Karpas-422 (cell line): ENCODE data around the gene ZBTB7B. TPM values are rescaled to one million over a fixed set of nuclear protein-coding genes. Genes with fewer than 3 reads are reported as not detected.

Experiments
- DNase-seq: peaks from one replicate; pipeline ENCODE4 v3.0.0-alpha.2; 2015
- H2AFZ ChIP-seq: fragments of 200-600 bp; sonication (generic); 2 replicates; pipeline ENCODE4 v1.6.1; 2014; ENCODE audit warnings: antibody characterized with exemption, low read length, mixed read lengths
- H3K27ac ChIP-seq: fragments of 200-600 bp; sonication (generic); 2 replicates; pipeline ENCODE4 v1.5.1; 2014; ENCODE audit warnings: mild to moderate bottlenecking, low read length, moderate library complexity
- H3K27me3 ChIP-seq: fragments of 200-600 bp; sonication (generic); 2 replicates; pipeline ENCODE4 v1.6.1; 2014; ENCODE audit warnings: low read length, mixed read lengths
- H3K36me3 ChIP-seq: fragments of 200-600 bp; sonication (generic); 2 replicates; pipeline ENCODE4 v1.6.1; 2014; ENCODE audit warnings: low read length, mixed read lengths; ENCODE audit not compliant: insufficient read depth
- H3K4me1 ChIP-seq: fragments of 200-600 bp; sonication (generic); 2 replicates; pipeline ENCODE4 v1.6.1; 2014; ENCODE audit warnings: mild to moderate bottlenecking, low read length, mixed read lengths
- H3K4me2 ChIP-seq: fragments of 200-600 bp; sonication (generic); 2 replicates; pipeline ENCODE4 v1.6.1; 2014; ENCODE audit warnings: low read length, low read depth, mild to moderate bottlenecking; ENCODE audit not compliant: poor library complexity, severe bottlenecking
- H3K4me3 ChIP-seq: fragments of 200-600 bp; sonication (generic); 2 replicates; pipeline ENCODE4 v1.5.1; 2014; ENCODE audit warnings: mild to moderate bottlenecking, antibody characterized with exemption, low read length, mixed read lengths
- H3K79me2 ChIP-seq: fragments of 200-600 bp; sonication (generic); 2 replicates; pipeline ENCODE4 v1.6.1; 2014; ENCODE audit warnings: mild to moderate bottlenecking, low read length, mixed read lengths
- H3K9ac ChIP-seq: fragments of 200-600 bp; sonication (generic); 2 replicates; pipeline ENCODE4 v1.6.0; 2014; ENCODE audit warnings: low read length
- H3K9me2 ChIP-seq: fragments of 200-600 bp; sonication (generic), shearing (Covaris generic); replicated peaks from 2 replicates; pipeline ENCODE4 v1.6.0; 2014; ENCODE audit warnings: mild to moderate bottlenecking, low read length, moderate library complexity; ENCODE audit not compliant: insufficient read depth
- H3K9me3 ChIP-seq: fragments of 300-700, 200-600 bp; sonication (generic); 2 replicates; pipeline ENCODE4 v1.6.1; 2014; ENCODE audit warnings: low read length, mixed read lengths
- H4K20me1 ChIP-seq: fragments of 200-600 bp; sonication (generic); 2 replicates; pipeline ENCODE4 v1.6.1; 2014; ENCODE audit warnings: mild to moderate bottlenecking, antibody characterized with exemption, low read length, low read depth; ENCODE audit not compliant: insufficient read depth
- total RNA-seq: library from RNA; depleted of rRNA; stranded (reverse); fragments of >200 nt; shearing (Covaris generic); gene quantifications from 2 replicates; pipeline ENCODE4 v1.2.3, GENCODE V29; 2014; ENCODE audit warnings: low replicate concordance

Gene ZBTB7B
- total RNA-seq, 1 experiment from 2014 or later, result 17.1 TPM

DNA sequence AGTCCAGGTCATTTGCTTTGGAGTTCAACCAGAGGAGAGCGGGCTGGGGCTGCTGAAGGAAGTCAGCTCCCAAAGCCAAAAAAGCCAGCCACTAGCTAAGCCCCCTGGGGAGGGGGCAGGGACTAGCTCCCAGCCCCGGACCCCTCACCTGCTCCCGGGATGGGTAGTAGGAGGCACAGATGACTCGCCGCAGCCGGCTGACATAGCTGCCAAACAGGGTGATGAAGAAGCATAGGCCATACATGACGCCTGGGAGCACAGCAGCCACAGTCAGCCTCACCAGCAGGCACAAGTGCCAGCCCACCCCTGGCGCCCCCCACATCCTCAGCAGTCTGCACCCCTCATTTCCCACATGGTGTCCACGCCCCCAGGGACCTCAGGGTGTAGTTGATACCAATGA is 23.6 kb downstream of the ZBTB7B start:
- Histone ChIP-seq H3K9me2 (no peaks in the 10 kb centered on the region), H2AFZ (no peak overlapping the region), H3K9ac (no peak overlapping the region), H3K27me3 (no peaks in the 10 kb centered on the region), H3K4me2 (no peak overlapping the region), H3K79me2 (no peaks in the 10 kb centered on the region), H3K27ac (no peak overlapping the region), H3K9me3 (no peaks in the 10 kb centered on the region), H3K36me3 (no peaks in the 10 kb centered on the region), H3K4me3 (no peak overlapping the region), H4K20me1 (no peaks in the 10 kb centered on the region), H3K4me1 (no peaks in the 10 kb centered on the region; the same call in 1 of the 2 replicates)
- DNase-seq, result no peak

DNA sequence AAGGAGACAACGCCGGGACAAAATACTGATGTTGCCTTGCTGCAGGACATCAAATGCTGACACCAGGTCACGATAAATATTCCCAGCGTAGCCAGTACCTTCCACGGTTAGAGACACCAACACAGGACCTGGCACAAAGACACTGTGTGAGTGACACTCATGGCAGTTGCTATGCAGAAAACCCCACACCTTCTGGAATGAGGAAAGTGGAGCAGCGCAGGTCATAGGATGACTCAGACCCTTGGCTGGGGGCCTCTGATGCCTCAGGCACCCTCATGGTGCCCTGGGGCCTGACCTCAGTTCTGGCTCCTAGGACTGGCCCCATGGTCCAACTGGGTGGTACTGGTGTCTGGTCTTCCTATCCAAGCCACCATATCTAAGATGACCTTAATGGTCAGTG is 24.0 kb downstream of the ZBTB7B start:
- no peak overlapping the region for H3K27ac ChIP-seq
- no peaks in the 10 kb centered on the region for H3K79me2 ChIP-seq
- H3K4me2 ChIP-seq, result no peak overlapping the region
- no peak overlapping the region for H2AFZ ChIP-seq
- no peak overlapping the region for H3K4me3 ChIP-seq
- no peaks in the 10 kb centered on the region for H3K9me2 ChIP-seq
- H4K20me1 ChIP-seq, result no peaks in the 10 kb centered on the region
- H3K9me3 ChIP-seq, result no peaks in the 10 kb centered on the region
- H3K27me3 ChIP-seq, result no peaks in the 10 kb centered on the region
- DNase-seq, result no peak
- H3K36me3 ChIP-seq, result no peaks in the 10 kb centered on the region
- H3K9ac ChIP-seq, result no peak overlapping the region
- H3K4me1 ChIP-seq, result no peaks in the 10 kb centered on the region; the same call in 1 of the 2 replicates

DNA sequence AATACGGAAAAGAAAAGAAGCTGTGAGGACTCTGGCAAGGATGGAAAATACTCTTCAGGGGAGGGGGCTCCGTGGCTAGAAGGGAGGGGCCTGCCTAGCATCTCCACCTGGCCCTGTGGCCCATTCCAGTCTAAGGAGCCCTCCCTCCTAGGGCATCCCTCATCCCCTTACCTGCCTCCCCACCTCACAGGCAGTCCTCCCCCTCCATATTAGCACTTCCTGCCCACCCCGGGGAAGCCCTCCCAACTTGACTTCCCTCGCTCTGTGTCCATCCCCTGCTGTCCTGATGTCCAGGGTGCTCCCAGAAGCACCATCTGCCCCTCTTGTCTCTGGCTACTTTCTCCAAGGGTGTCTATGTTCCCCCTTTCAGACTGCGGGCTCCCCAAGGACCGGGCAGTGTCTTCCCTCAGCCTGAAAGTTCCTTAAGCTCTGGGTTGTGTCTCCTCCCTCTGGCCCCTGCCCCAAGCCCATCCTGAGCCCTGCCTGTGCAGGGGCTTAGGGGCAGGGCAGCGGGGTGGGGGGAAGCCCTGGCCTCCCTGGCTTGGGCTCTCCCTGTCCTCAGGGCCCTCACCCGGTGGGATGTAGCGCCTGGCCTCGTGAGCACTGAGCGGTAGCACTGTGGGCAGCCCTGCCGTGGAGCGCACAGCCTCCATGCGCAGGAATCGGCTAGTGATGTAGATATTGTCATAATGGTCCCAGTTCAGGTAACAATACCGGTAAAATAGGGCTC is 27.1 kb downstream of the ZBTB7B start:
- Histone ChIP-seq H3K9me3 (no peaks in the 10 kb centered on the region), H3K9ac (no peak overlapping the region), H3K79me2 (no peaks in the 10 kb centered on the region), H3K27me3 (no peaks in the 10 kb centered on the region), H3K4me3 (no peak overlapping the region), H4K20me1 (no peaks in the 10 kb centered on the region), H2AFZ (no peak overlapping the region), H3K4me1 (no peaks in the 10 kb centered on the region), H3K9me2 (no peaks in the 10 kb centered on the region), H3K27ac (no peak overlapping the region), H3K36me3 (no peaks in the 10 kb centered on the region), H3K4me2 (no peak overlapping the region)
- no peak for DNase-seq

GRCh38 chr1:155030243-155030795 is 27.7 kb downstream of the ZBTB7B start:
- no peaks in the 10 kb centered on the region for H3K4me1 ChIP-seq
- H3K79me2 ChIP-seq, result no peaks in the 10 kb centered on the region
- H3K27ac ChIP-seq, result no peak overlapping the region
- no peaks in the 10 kb centered on the region for H4K20me1 ChIP-seq
- no peaks in the 10 kb centered on the region for H3K9me2 ChIP-seq
- H3K4me3 ChIP-seq, result no peak overlapping the region
- H3K4me2 ChIP-seq, result no peak overlapping the region
- H3K9ac ChIP-seq, result no peak overlapping the region
- DNase-seq, result no peak
- no peak overlapping the region for H2AFZ ChIP-seq
- H3K9me3 ChIP-seq, result no peaks in the 10 kb centered on the region
- H3K27me3 ChIP-seq, result no peaks in the 10 kb centered on the region
- no peaks in the 10 kb centered on the region for H3K36me3 ChIP-seq

- H2AFZ ChIP-seq, result no peak overlapping the region
- DNase-seq, result no peak
- no peak overlapping the region for H3K27ac ChIP-seq
- no peaks in the 10 kb centered on the region for H3K79me2 ChIP-seq
- H3K36me3 ChIP-seq, result no peaks in the 10 kb centered on the region
- no peaks in the 10 kb centered on the region for H4K20me1 ChIP-seq
- no peak overlapping the region for H3K9ac ChIP-seq
- H3K9me3 ChIP-seq, result no peaks in the 10 kb centered on the region
- H3K9me2 ChIP-seq, result no peaks in the 10 kb centered on the region
- no peak overlapping the region for H3K4me2 ChIP-seq
- H3K4me3 ChIP-seq, result no peak overlapping the region
- no peaks in the 10 kb centered on the region for H3K27me3 ChIP-seq
- H3K4me1 ChIP-seq, result no peaks in the 10 kb centered on the region
Measured at GRCh38 chr1:155030899-155031298, 28.3 kb downstream of the ZBTB7B start.

DNA sequence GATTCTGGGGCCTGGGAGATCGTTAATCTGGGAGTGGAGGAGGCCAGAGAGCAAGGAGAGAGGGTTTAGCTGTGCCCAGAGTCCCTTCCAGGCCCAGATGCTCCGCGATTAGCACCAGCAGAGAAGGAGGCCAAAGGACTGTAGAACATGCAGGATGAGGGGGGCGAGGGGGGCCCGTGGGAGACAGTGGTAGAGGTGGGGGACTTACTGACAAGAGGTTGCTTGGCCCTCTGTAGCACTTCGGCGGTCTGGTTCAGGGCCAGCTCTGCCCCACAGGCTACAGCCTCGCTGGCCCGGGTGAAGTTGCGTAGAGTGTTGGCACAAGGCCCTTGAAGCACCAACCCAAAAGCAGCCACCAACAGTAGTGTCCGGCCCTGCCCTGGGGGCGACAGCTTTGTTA is 30.3 kb downstream of the ZBTB7B start:
- H3K79me2 ChIP-seq, result no peaks in the 10 kb centered on the region
- H3K4me3 ChIP-seq, result no peak overlapping the region
- H3K36me3 ChIP-seq, result no peaks in the 10 kb centered on the region
- DNase-seq, result no peak
- no peaks in the 10 kb centered on the region for H3K27me3 ChIP-seq
- H3K27ac ChIP-seq, result no peak overlapping the region
- no peaks in the 10 kb centered on the region for H4K20me1 ChIP-seq
- H3K4me1 ChIP-seq, result no peaks in the 10 kb centered on the region
- no peak overlapping the region for H3K4me2 ChIP-seq
- H3K9me2 ChIP-seq, result no peaks in the 10 kb centered on the region
- no peak overlapping the region for H2AFZ ChIP-seq
- H3K9ac ChIP-seq, result no peak overlapping the region
- no peaks in the 10 kb centered on the region for H3K9me3 ChIP-seq

- H3K9ac ChIP-seq, result no peak within 1 kb of the TSS
- no peaks in the 10 kb centered on the region for H3K4me1 ChIP-seq
- no peak within 1 kb of the TSS for H3K4me3 ChIP-seq
- no peak within 1 kb of the TSS for H2AFZ ChIP-seq
- no peak within 1 kb of the TSS for H3K4me2 ChIP-seq
- no peak for DNase-seq
- no peaks in the 10 kb centered on the region for H3K27me3 ChIP-seq
- H4K20me1 ChIP-seq, result no peaks in the 10 kb centered on the region
- H3K27ac ChIP-seq, result no peak within 1 kb of the TSS
- no peaks in the 10 kb centered on the region for H3K9me3 ChIP-seq
- H3K36me3 ChIP-seq, result no peaks in the 10 kb centered on the region
- no peaks in the 10 kb centered on the region for H3K79me2 ChIP-seq
- no peaks in the 10 kb centered on the region for H3K9me2 ChIP-seq
Measured at GRCh38 chr1:155033524-155033923, 30.9 kb downstream of the ZBTB7B start, which contains the start of the genes DCST1 and DCST2. Gene DCST1 (plus strand): TSS chr1:155033824. CDS start chr1:155034037, 213 bp downstream. Gene DCST2 (minus strand): TSS chr1:155033781. CDS start chr1:155033701, 80 bp downstream.

GRCh38 chr1:155034318-155035208 is 32.0 kb downstream of the ZBTB7B start:
- Histone ChIP-seq H4K20me1 (no peaks in the 10 kb centered on the region), H3K36me3 (no peaks in the 10 kb centered on the region), H3K9me2 (no peaks in the 10 kb centered on the region), H3K4me2 (no peak overlapping the region), H3K4me1 (no peaks in the 10 kb centered on the region), H2AFZ (no peak overlapping the region), H3K27ac (no peak overlapping the region), H3K79me2 (no peaks in the 10 kb centered on the region), H3K9ac (no peak overlapping the region), H3K27me3 (no peaks in the 10 kb centered on the region), H3K9me3 (no peaks in the 10 kb centered on the region), H3K4me3 (no peak overlapping the region)
- no peak for DNase-seq
